HG03060 (cell line): ENCODE data around the gene SEC24A.
A peak's percentile ranks its signal among the peaks of the same experiment; 100 is the strongest.
"Not testable (repeated sequence)": the region's sequence is repeated elsewhere in the genome, so short reads cannot be mapped to it uniquely, and the experiment has no call there.

Experiments
- ATAC-seq: cut with Tn5 transposase; IDR thresholded peaks from one replicate; pipeline ENCODE4 v1.9.1; 2021; ENCODE audit warnings: low read depth, moderate number of reproducible peaks; ENCODE audit not compliant: unreplicated experiment

SEC24A gene

GRCh38 chr5:134649163-134649835 is 714 bp downstream of the SEC24A start:
- no peak for ATAC-seq

GRCh38 chr5:134650660-134651059 is 2.1 kb downstream of the SEC24A start:
- not testable (repeated sequence) for ATAC-seq

- no peak for ATAC-seq
These were observed 2.9 kb downstream of the SEC24A start for GRCh38 chr5:134651531-134651930.

- no peak for ATAC-seq
These were observed 8.1 kb downstream of the SEC24A start for GRCh38 chr5:134656690-134657089.

- ATAC-seq, result no peak
These were observed 10.9 kb downstream of the SEC24A start for GRCh38 chr5:134659456-134659855.

- ATAC-seq, result no peak
These were observed 11.3 kb downstream of the SEC24A start for GRCh38 chr5:134659922-134660321.

GRCh38 chr5:134662971-134663370 is 14.4 kb downstream of the SEC24A start:
- no peak for ATAC-seq

GRCh38 chr5:134664448-134664847 is 15.9 kb downstream of the SEC24A start:
- ATAC-seq, result no peak

GRCh38 chr5:134673546-134673945 is 25.0 kb downstream of the SEC24A start:
- not testable (repeated sequence) for ATAC-seq

GRCh38 chr5:134677357-134677756 is 28.8 kb downstream of the SEC24A start:
- ATAC-seq, result not testable (repeated sequence)

- not testable (repeated sequence) for ATAC-seq
These were observed 41.6 kb downstream of the SEC24A start for GRCh38 chr5:134690144-134690543.

- ATAC-seq, result no peak
These were observed 44.1 kb downstream of the SEC24A start for GRCh38 chr5:134692722-134693121.

- ATAC-seq, result no peak
These were observed 59.7 kb downstream of the SEC24A start for GRCh38 chr5:134708301-134708700.

- no peak for ATAC-seq
These were observed 65.5 kb downstream of the SEC24A start for GRCh38 chr5:134714120-134714519.

GRCh38 chr5:134714541-134714940 is 66.0 kb downstream of the SEC24A start:
- ATAC-seq, result no peak

- not testable (repeated sequence) for ATAC-seq
These were observed 66.9 kb downstream of the SEC24A start for GRCh38 chr5:134715466-134715865.

GRCh38 chr5:134724872-134725271 is 76.3 kb downstream of the SEC24A start:
- ATAC-seq, result no peak

- no peak for ATAC-seq
These were observed 84.2 kb downstream of the SEC24A start for GRCh38 chr5:134732819-134733218.

GRCh38 chr5:134735243-134735642 is 86.7 kb downstream of the SEC24A start:
- no peak for ATAC-seq

GRCh38 chr5:134736173-134736812 is 87.7 kb downstream of the SEC24A start:
- ATAC-seq, result no peak

- ATAC-seq, result peak; percentile 93
These were observed 89.8 kb downstream of the SEC24A start, which contains the start of gene CAMLG for GRCh38 chr5:134738133-134738962. CAMLG (plus strand) TSS chr5:134738548; CDS start chr5:134738621, 73 bp downstream.
